ENCODE results near the gene NKIRAS2.

Gene NKIRAS2

DNA sequence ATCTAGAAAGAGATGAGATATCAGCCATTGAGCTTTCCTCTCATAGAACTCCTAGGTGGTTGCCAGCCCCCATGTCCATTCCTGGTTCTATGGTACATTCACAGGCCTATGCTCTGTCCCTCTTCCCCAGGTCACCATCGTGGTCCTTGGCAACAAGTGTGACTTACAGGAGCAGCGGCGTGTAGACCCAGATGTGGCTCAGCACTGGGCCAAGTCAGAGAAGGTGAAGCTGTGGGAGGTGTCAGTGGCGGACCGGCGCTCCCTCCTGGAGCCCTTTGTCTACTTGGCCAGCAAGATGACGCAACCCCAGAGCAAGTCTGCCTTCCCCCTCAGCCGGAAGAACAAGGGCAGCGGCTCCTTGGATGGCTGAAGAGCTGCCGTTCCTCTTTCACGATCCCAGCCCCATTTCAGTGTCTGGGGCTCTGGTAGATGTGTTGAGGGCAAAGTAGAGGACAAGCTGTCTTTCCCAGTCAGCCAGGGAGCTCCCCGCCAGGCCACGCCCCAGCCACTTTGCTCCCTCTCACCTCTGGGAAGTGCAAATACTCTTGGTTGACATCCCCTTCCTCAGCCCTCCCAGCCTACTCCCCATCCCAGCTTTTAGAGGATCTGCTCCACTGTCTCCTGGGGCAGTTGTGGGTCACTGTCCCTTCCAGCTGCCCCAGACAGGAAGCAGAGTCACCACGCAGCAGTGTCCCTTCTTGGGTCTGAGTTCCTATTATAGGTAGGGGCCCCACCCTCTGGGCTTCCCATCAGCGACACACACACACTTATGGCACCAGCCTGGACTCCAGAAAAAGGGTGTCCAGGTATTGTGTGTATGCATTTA, 3.8 kb downstream of the NKIRAS2 start:
- POLR2A ChIA-PET: interaction anchor here (0.7 kb wide), 2 partner anchors 171 to 197 kb away, joined by 3 read pairs; no protein-coding TSS in a partner anchor

GRCh38 chr17:42025191-42025579, 5.3 kb downstream of the NKIRAS2 start:
- POLR2A ChIA-PET: interaction anchor here (0.6 to 1.1 kb wide), 3 partner anchors 8 to 89 kb away, joined by 3 to 6 read pairs (median 3); partner anchors contain the start of gene DNAJC7
- TF ChIP-seq, protein P1, sequence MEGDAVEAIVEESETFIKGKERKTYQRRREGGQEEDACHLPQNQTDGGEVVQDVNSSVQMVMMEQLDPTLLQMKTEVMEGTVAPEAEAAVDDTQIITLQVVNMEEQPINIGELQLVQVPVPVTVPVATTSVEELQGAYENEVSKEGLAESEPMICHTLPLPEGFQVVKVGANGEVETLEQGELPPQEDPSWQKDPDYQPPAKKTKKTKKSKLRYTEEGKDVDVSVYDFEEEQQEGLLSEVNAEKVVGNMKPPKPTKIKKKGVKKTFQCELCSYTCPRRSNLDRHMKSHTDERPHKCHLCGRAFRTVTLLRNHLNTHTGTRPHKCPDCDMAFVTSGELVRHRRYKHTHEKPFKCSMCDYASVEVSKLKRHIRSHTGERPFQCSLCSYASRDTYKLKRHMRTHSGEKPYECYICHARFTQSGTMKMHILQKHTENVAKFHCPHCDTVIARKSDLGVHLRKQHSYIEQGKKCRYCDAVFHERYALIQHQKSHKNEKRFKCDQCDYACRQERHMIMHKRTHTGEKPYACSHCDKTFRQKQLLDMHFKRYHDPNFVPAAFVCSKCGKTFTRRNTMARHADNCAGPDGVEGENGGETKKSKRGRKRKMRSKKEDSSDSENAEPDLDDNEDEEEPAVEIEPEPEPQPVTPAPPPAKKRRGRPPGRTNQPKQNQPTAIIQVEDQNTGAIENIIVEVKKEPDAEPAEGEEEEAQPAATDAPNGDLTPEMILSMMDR (IDR thresholded peaks at IDR 0.05; ENCODE audit: control extremely low read depth, extremely low read depth, low read depth, missing control alignments): no peak
- no peak for DNase-seq (ENCODE audit: extremely low spot score)
- CTCF ChIA-PET: interaction anchor here (0.6 to 10.4 kb wide), 34 partner anchors 7 to 493 kb away, joined by 3 to 123 read pairs (median 6); partner anchors contain the start of genes CNP, DHX58, DNAJC7 and KAT2A

More for the DNA sequence above, 3.8 kb downstream of the NKIRAS2 start:
- no peak for DNase-seq (ENCODE audit: extremely low spot score)
- TF ChIP-seq, protein P1 (IDR thresholded peaks at IDR 0.05; ENCODE audit: control extremely low read depth, extremely low read depth, low read depth, missing control alignments): no peak
- CTCF ChIA-PET: interaction anchor here (0.8 to 10.4 kb wide), 18 partner anchors 14 to 113 kb away, joined by 3 to 123 read pairs (median 9); partner anchors contain the start of genes CNP, DHX58, KAT2A and ODAD4

DNA sequence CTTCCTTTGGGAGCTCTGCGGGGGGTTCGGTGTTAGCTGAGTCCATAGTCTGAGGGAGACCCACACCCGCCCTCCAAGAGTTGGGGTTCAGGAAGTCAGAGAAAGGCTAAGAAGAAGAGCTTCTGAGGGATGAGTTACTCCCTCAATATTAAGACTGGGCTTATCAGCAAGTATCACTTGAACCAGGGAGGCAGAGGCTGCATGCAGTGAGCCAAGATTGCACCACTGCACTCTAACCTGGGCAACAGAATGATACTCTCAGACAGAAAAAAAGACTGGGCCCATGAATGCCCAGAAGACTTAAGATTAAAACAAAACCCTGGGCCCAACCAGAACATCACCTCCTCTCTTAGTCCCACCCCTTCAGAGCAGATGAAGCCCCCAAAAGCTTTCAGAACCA, 6.0 kb downstream of the NKIRAS2 start:
- ChIA-PET CTCF (interaction anchor here (0.6 to 10.4 kb wide), 26 partner anchors 8 to 492 kb away, joined by 3 to 123 read pairs (median 8); partner anchors contain the start of genes CNP, DHX58, DNAJC7 and KAT2A), POLR2A (interaction anchor here (0.6 to 1.1 kb wide), 3 partner anchors 9 to 88 kb away, joined by 3 to 6 read pairs (median 4); partner anchors contain the start of gene DNAJC7)
- no peak for DNase-seq (ENCODE audit: extremely low spot score)
- TF ChIP-seq, protein P1 (IDR thresholded peaks at IDR 0.05; ENCODE audit: control extremely low read depth, extremely low read depth, low read depth, missing control alignments): no peak

DNA sequence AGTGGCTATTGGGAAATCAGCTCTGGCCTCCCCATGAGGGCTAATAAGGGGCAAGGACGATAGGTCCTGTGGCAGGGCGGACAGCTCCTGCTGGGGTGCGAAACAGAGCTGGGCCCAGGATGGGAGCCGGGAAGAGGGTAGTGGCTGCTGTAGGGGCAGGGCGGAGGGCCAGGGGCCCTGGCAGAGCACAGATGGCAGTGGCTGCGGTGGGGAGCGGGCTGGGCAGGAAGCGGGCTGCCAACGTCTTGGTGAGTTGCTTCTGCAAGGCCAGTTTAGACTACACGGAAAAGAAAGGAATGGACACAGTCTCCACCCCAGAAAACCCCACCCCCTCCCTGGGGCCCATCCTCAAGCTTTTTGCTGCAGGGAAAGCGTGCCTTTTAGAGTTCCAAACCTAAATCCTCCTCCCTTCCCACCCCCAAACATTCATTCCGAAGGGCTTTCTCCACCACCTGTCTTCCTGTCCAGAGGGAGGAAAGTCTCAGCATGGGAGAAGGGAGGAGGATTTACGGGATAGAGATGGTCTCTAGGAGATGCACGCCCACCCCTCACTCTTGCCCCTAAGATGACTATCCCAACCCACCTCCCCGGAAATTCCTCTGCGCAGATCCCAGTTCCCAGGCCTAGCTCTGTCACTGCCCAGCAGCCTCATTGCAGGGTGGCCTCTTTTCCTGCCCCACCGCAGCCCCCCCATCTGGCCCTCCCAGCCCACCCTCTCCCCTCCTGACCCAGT, 7.1 kb downstream of the NKIRAS2 start:
- TF ChIP-seq, protein P1 (IDR thresholded peaks at IDR 0.05; ENCODE audit: control extremely low read depth, extremely low read depth, low read depth, missing control alignments): no peak
- DNase-seq (ENCODE audit: extremely low spot score): no peak
- ChIA-PET POLR2A (interaction anchor here (1.6 kb wide), 1 partner anchor 10 kb away, joined by 4 read pairs; no protein-coding TSS in a partner anchor), CTCF (interaction anchor here (1.0 to 10.4 kb wide), 13 partner anchors 9 to 154 kb away, joined by 3 to 123 read pairs (median 14); partner anchors contain the start of genes CNP, DNAJC7, KAT2A and KCNH4)

GRCh38 chr17:42027590-42027889, 7.7 kb downstream of the NKIRAS2 start:
- ChIA-PET CTCF (interaction anchor here (1.0 to 7.0 kb wide), 7 partner anchors 9 to 154 kb away, joined by 3 to 77 read pairs (median 5); partner anchors contain the start of genes KCNH4 and ZNF385C), POLR2A (interaction anchor here (1.6 kb wide), 1 partner anchor 9 kb away, joined by 4 read pairs; no protein-coding TSS in a partner anchor)
- DNase-seq (ENCODE audit: extremely low spot score): no peak
- TF ChIP-seq, protein P1 (IDR thresholded peaks at IDR 0.05; ENCODE audit: control extremely low read depth, extremely low read depth, low read depth, missing control alignments): no peak
